GM23248 (cell line): ENCODE results near the gene DENND1A. TPM values are rescaled to one million over a fixed set of nuclear protein-coding genes. Genes with fewer than 3 reads are reported as not detected.

ENCODE experiments used
- DNase-seq: peaks from one replicate; pipeline ENCODE4 v3.0.0-alpha.2; 2015
- H2AFZ ChIP-seq: fragments of 200-600 bp; sonication (generic); 2 replicates; pipeline ENCODE4 v1.6.1; 2016; ENCODE audit warnings: antibody characterized with exemption
- H3F3A ChIP-seq: fragments of 200-600 bp; sonication (generic); 2 replicates; pipeline ENCODE4 v1.6.1; 2016; ENCODE audit warnings: mild to moderate bottlenecking, antibody characterized with exemption, mixed run types; ENCODE audit not compliant: insufficient read depth
- H3K27ac ChIP-seq: fragments of 200-600 bp; sonication (generic); 2 replicates; pipeline ENCODE4 v1.5.1; 2016; ENCODE audit warnings: mild to moderate bottlenecking
- H3K27me3 ChIP-seq: fragments of 200-600 bp; sonication (generic); replicated peaks from 2 replicates; pipeline ENCODE4 v1.6.1; 2016; ENCODE audit warnings: mild to moderate bottlenecking; ENCODE audit not compliant: insufficient read depth
- H3K36me3 ChIP-seq: fragments of 200-600 bp; sonication (generic); 2 replicates; pipeline ENCODE4 v1.6.1; 2016; ENCODE audit warnings: low read depth, mild to moderate bottlenecking
- H3K4me1 ChIP-seq: fragments of 200-600 bp; sonication (generic); 2 replicates; pipeline ENCODE4 v1.6.1; 2016; ENCODE audit warnings: mild to moderate bottlenecking; ENCODE audit not compliant: insufficient read depth
- H3K4me2 ChIP-seq: fragments of 200-600 bp; sonication (generic); one replicate; pipeline ENCODE4 v1.6.1; 2016; ENCODE audit warnings: mild to moderate bottlenecking; ENCODE audit not compliant: unreplicated experiment
- H3K4me3 ChIP-seq: fragments of 200-600 bp; sonication (generic); 2 replicates; pipeline ENCODE4 v1.5.1; 2016; ENCODE audit warnings: mild to moderate bottlenecking
- H3K79me2 ChIP-seq: fragments of 200-600 bp; sonication (generic); 2 replicates; pipeline ENCODE4 v1.6.1; 2016; ENCODE audit warnings: mild to moderate bottlenecking; ENCODE audit not compliant: insufficient read depth
- H3K9ac ChIP-seq: fragments of 200-600 bp; sonication (generic); 2 replicates; pipeline ENCODE4 v1.6.1; 2016; ENCODE audit warnings: mild to moderate bottlenecking
- H3K9me2 ChIP-seq: fragments of 200-600 bp; sonication (generic); 2 replicates; pipeline ENCODE4 v1.6.1; 2016; ENCODE audit warnings: mixed run types, mild to moderate bottlenecking, moderate library complexity; ENCODE audit not compliant: insufficient read depth
- H3K9me3 ChIP-seq: fragments of 200-600 bp; sonication (generic); one replicate; pipeline ENCODE4 v1.6.1; 2017; ENCODE audit warnings: low read depth
- H4K20me1 ChIP-seq: fragments of 200-600 bp; sonication (generic); 2 replicates; pipeline ENCODE4 v1.6.0; 2016; ENCODE audit not compliant: insufficient read depth
- EZH2 ChIP-seq: fragments of 200-600 bp; sonication (generic); IDR thresholded peaks from 2 replicates; pipeline ENCODE4 v1.6.1; 2018; ENCODE audit warnings: antibody characterized with exemption, mild to moderate bottlenecking; ENCODE audit not compliant: insufficient read depth, poor library complexity, severe bottlenecking
- EZH2phosphoT487 ChIP-seq: fragments of 200-600 bp; sonication (generic); IDR thresholded peaks from 2 replicates; pipeline ENCODE4 v1.6.1; 2018; ENCODE audit warnings: antibody characterized with exemption, moderate library complexity, mild to moderate bottlenecking, low read depth; ENCODE audit not compliant: insufficient read depth
- WGBS, 2 experiments: methylation state at CpG; one replicate each; pipeline ENCODE4 v1.1.6; 2015 to 2017; ENCODE audit warnings: low lambda C conversion rate in 2 of 2, low coverage in 1 of 2; ENCODE audit errors: missing lambda C conversion rate in 2 of 2; 5-methylcytosine and 5-hydroxymethylcytosine counted together
- in situ Hi-C: fragments of 300-500 bp; cut with MboI; formaldehyde crosslinking; loops from 2 replicates; pipeline ENCODE4 v1.15.0; 2020
- polyA plus RNA-seq: library from polyadenylated mRNA; unstranded; fragments of >200 nt; fragmentation: Nextera tagmentation; extraction: Ambion mirVana; gene quantifications from 2 replicates; pipeline ENCODE4 v1.2.1, GENCODE V29; 2016
- total RNA-seq: library from RNA; depleted of rRNA; stranded (reverse); fragments of >200 nt; shearing (Covaris generic); gene quantifications from 2 replicates; pipeline ENCODE4 v1.2.3, GENCODE V29; 2014

DENND1A gene
- total and polyA plus RNA-seq, 2 experiments from 2014 or later = 13.2 to 16.4 TPM

DNA sequence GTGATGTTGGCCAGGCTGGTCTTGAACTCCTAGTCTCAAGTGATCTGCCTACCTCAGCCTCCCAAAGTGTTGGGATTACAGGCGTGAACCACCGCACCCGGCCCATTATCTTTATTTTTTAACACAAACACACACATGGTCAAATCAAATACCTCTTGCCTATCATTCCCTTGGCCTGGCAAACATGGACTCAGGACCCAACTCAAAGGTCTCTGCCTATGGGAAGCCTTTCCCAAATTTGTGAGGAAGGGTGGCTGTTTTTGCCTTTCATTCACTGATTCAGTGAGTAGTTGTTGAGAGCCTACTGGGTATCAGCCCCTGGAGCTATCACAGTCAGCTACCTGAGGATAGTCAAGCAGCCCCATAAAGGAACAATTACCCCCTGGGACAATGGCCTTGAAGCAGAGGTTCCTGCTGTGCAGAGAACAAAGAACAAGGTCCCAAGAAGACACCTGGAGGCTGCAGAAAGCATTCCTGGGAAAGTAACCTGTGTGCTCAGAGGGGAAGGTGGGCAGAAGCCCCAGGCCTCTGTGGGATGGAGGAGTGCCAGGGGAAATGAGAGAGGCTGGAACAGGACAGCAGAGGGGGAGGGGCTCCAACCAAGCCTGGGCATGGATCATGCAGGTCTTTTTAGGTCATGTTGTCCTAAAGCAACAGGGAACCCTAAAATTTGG lies 447.5 kb downstream of the DENND1A start:
- in situ Hi-C loops = no loop called here
- Histone ChIP-seq H3K9me2 (no peaks in the 10 kb centered on the region), H3K27me3 (no peaks in the 10 kb centered on the region), H3K36me3 (no peaks in the 10 kb centered on the region), H3K4me1 (no peaks in the 10 kb centered on the region), H3K27ac (no peak overlapping the region), H3K4me2 (no peak overlapping the region), H2AFZ (no peak overlapping the region), H3K4me3 (no peak overlapping the region), H4K20me1 (no peaks in the 10 kb centered on the region), H3K79me2 (no peaks in the 10 kb centered on the region), H3F3A (no peaks in the 10 kb centered on the region), H3K9ac (no peak overlapping the region), H3K9me3 (no peaks in the 10 kb centered on the region)
- 96 to 100% methylated on average over 3 of the region's 3 CpGs for WGBS, 2 experiments
- no peak for TF ChIP-seq EZH2
- TF ChIP-seq EZH2phosphoT487 = no peak
- DNase-seq = no peak

DNA sequence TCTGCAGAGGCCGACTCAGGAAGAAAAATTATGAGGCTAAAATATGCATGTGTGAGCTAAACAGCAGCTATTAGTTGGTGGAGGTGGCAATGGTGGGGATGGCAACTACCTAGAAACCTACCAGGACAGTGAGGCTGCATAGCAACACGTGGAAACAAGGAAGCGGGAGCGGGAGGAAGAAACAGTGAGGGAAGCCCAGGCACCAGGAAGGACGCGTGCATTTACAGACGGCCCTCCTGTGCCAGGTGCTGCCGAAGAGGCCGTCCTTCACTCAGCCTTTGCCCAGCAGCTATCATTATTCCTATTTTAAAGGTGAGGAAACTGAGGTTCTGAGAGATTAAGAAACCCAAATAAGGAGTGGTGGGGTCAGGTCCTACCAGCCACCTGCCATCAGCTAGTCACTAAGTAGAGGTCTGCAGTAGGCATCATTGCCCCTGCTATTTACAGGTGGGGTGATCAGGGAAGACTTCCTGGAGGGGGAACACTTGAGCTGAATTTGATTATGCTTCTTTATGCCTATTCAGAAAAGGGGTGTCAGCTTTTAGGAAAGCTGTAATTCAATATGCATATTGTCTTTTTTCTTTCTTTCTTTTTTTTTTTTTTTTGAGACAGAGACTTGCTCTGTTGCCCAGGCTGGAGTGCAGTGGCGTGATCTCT lies 448.6 kb downstream of the DENND1A start:
- Histone ChIP-seq H3K4me1 (no peaks in the 10 kb centered on the region), H3K4me2 (no peak overlapping the region), H3K9ac (no peak overlapping the region), H3F3A (no peaks in the 10 kb centered on the region), H2AFZ (no peak overlapping the region), H3K9me3 (no peaks in the 10 kb centered on the region), H3K79me2 (no peaks in the 10 kb centered on the region), H3K4me3 (no peak overlapping the region), H4K20me1 (no peaks in the 10 kb centered on the region), H3K27ac (no peak overlapping the region), H3K27me3 (no peaks in the 10 kb centered on the region), H3K9me2 (no peaks in the 10 kb centered on the region), H3K36me3 (no peaks in the 10 kb centered on the region)
- TF ChIP-seq EZH2phosphoT487 (no peak), EZH2 (no peak)
- 92 to 96% methylated on average over 10 of the region's 10 CpGs for whole genome bisulfite sequencing, 2 experiments
- DNase-seq = no peak
- in situ Hi-C loops = no loop called here

GRCh38 chr9:123480791-123481190 lies 449.1 kb downstream of the DENND1A start:
- H3K27me3 ChIP-seq = no peaks in the 10 kb centered on the region
- WGBS, 2 experiments = 96% methylated on average over 8 of the region's 8 CpGs
- no peaks in the 10 kb centered on the region for H3K36me3 ChIP-seq
- no peaks in the 10 kb centered on the region for H3K9me2 ChIP-seq
- no peak for DNase-seq
- H3K4me3 ChIP-seq = no peak overlapping the region
- H3K4me2 ChIP-seq = no peak overlapping the region
- H4K20me1 ChIP-seq = no peaks in the 10 kb centered on the region
- no peaks in the 10 kb centered on the region for H3K79me2 ChIP-seq
- in situ Hi-C loops = no loop called here
- no peak overlapping the region for H3K27ac ChIP-seq
- H3K9ac ChIP-seq = no peak overlapping the region
- H3K9me3 ChIP-seq = no peaks in the 10 kb centered on the region
- H3K4me1 ChIP-seq = no peaks in the 10 kb centered on the region
- TF ChIP-seq EZH2 (no peak), EZH2phosphoT487 (no peak)
- H3F3A ChIP-seq = no peaks in the 10 kb centered on the region
- no peak overlapping the region for H2AFZ ChIP-seq

DNA sequence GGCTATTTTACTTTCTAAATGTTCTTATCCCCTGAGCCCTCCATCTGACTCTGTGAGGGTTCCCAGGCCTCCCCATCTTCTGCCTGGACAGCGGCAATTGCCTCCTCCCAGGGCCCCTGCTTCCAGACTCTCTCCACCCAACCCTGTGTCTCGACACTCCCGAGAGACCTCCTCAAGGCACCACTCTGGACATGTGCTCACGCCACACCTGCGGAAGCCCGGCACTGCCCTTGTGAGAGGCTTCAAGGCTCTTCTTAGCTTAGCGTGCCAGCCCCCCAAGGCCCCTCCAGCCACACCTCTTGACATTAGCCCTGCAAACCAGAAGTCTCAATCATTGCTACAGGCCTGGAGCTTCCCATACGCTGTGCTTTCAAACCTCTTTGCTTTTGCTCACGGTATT lies 449.8 kb downstream of the DENND1A start:
- H3K27me3 ChIP-seq = no peaks in the 10 kb centered on the region
- no peak for TF ChIP-seq EZH2
- no peak for TF ChIP-seq EZH2phosphoT487
- H3K4me2 ChIP-seq = no peak overlapping the region
- H3K4me3 ChIP-seq = no peak overlapping the region
- no peaks in the 10 kb centered on the region for H3K9me3 ChIP-seq
- no peak overlapping the region for H3K9ac ChIP-seq
- H3F3A ChIP-seq = no peaks in the 10 kb centered on the region
- H3K9me2 ChIP-seq = no peaks in the 10 kb centered on the region
- H3K27ac ChIP-seq = no peak overlapping the region
- no peaks in the 10 kb centered on the region for H3K4me1 ChIP-seq
- WGBS, 2 experiments = 96% methylated on average over 9 of the region's 9 CpGs
- H4K20me1 ChIP-seq = no peaks in the 10 kb centered on the region
- DNase-seq = no peak
- in situ Hi-C loops = no loop called here
- no peaks in the 10 kb centered on the region for H3K36me3 ChIP-seq
- H2AFZ ChIP-seq = no peak overlapping the region
- no peaks in the 10 kb centered on the region for H3K79me2 ChIP-seq
